NCI-H2227 (cell line): ENCODE results near the gene FBXO41.

Source experiments
- DNase-seq: peaks from one replicate; lab custom pipeline; 2025; ENCODE audit not compliant: unreplicated experiment; lab: John Stamatoyannopoulos, UW

The FBXO41 gene, protein sequence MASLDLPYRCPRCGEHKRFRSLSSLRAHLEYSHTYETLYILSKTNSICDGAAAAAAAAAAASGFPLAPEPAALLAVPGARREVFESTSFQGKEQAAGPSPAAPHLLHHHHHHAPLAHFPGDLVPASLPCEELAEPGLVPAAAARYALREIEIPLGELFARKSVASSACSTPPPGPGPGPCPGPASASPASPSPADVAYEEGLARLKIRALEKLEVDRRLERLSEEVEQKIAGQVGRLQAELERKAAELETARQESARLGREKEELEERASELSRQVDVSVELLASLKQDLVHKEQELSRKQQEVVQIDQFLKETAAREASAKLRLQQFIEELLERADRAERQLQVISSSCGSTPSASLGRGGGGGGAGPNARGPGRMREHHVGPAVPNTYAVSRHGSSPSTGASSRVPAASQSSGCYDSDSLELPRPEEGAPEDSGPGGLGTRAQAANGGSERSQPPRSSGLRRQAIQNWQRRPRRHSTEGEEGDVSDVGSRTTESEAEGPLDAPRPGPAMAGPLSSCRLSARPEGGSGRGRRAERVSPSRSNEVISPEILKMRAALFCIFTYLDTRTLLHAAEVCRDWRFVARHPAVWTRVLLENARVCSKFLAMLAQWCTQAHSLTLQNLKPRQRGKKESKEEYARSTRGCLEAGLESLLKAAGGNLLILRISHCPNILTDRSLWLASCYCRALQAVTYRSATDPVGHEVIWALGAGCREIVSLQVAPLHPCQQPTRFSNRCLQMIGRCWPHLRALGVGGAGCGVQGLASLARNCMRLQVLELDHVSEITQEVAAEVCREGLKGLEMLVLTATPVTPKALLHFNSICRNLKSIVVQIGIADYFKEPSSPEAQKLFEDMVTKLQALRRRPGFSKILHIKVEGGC

DNA sequence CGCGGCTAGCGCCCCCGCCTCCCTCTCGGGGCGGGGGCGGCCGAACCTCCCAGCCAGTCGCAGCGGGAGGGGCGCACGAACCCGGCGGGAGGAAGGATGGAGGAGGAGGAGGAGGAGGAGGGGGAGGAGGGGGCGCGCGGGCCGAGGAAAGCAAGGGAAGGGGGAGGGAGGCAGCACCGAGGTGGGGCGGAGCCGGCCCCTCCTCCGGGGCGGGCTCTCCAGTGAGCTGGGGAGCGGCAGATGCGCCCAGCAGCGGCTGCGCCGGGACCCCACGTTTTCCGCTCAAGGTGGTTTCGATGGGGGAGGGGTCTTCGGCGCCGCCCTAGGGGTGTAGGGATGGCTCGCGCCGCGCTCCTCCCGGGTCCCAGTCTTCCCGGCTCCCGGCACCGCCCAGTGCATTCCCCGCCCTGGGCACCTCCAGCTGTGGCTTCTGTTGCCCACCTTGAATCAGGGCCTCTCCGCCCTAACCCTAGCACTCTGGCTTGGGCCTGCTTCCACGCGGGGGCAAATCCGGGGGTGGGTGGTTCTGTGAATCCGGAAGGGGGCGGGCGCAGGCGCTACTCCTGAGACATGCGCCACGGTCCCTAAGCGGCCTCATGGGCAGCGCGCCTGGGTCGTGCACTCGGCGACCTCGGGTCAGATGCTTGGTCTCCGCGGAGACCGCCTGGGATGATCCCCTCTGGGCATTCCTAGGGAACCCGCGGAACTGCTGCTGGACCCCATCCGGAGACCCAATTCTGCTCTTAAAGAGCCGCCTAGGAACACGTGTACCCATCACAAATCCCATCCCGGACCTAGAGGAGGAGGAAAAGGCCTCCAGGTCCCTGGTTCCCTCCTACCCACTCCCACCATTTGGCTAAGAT is at the start of gene FBXO41:
TSS of gene FBXO41 (minus strand) at position 183 of the 863 bp plus-strand sequence. CDS start 14,848 bp downstream, outside the sequence.
- DNase-seq = peak; percentile 92

DNA sequence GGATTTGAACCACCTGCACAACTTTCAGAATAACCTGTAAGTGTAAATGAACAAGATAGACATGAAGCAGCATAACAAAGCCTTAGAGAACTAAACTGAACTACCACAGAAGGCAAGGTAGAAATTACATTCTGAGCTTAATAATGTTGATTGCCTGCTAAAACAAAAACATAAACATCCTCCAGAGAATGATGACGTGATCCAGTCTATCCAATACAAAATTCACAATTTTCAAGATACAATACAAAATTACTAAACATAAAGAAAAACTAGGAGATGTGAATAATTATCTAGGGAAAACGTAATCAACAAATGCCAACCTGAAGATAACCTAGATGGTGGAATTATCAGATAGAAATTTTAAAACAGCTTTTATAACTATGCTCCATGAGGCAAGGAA is 49.8 kb upstream of the FBXO41 start:
- DNase-seq = no peak

DNA sequence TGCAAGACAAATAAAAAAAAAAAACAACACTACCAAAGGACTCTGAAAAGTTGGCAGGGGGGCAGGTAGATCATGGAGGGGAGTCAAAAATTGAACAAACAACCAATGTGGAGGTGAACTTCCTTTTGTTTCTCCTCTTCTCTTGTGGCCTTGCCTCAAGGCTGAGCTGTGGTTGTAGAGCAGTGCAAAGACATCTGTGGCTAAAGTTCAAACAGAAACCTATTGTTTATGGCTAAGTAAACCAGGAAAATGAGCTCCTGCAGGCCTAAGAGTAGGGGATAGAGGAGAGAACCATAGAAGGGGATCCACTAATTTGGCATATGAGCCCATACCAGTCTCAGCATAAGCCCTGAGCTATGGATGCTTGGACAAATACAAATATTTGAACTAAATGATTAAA is 49.3 kb upstream of the FBXO41 start:
- DNase-seq = no peak

DNA sequence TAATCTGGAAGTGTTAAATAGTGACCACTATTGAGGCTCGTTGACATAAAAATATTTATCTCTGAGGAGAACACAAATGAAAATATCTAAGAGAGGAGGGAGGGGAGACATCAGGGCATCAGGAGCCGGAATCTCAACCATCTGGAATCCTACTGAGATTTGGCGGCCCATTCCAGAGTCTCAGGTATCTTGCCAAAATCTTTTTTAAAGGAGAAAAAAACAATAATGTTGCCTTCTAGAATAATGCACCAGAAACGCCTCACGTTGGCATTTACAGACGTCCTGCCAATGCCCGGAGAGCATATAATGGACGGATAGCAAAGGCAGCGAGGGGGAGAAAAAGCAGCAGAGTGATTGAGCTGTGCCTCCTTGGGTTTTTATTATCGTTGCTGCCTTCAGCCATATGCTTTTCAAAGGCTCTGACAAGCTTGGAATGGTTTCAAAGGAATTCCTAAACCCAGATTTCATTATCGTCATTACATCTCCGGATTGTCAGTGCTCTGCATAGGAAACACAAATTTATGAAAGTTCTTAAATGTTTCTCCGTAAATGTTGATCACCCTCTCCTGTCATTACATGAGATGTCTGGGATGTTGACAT is 39.9 kb upstream of the FBXO41 start:
- DNase-seq = no peak

DNA sequence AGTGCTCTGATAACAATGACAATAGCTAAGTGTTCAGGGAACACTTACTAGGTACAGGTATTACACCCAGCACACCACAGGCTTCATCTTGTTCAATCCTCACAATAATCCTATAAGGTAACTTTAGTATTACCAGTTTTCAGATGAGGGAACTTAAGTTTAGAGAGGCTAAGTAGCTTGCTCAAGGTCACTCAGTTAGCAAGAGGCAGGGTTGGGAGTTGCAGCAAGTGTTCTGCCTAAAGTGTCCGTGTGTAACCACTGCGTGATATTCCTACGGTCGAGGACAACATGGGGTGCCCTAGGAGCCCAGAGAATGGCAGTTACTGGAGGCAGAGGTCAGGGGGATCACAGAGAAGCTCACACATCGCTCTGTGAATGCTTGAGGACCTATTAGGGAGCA is 39.3 kb upstream of the FBXO41 start:
- DNase-seq = no peak

DNA sequence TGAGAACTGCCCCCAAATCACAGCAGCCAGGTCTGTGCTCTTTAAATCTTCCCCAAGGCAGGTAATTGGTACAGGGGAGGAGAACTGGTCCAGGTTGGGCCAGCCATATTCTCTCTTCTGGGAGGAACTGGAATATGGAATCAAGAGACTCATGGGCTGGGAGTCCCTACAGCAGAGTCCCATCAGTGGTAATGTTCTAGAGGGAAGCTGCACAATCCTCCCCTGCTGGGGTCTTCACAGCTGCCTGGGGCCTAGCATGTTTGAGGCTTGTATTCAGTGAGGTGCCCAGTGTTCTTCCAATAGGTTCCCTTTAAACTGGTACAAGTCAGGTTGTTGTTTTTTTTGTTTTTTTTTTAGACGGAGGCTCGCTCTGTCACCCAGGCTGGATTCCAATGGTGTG is 30.2 kb upstream of the FBXO41 start:
- DNase-seq = no peak

DNA sequence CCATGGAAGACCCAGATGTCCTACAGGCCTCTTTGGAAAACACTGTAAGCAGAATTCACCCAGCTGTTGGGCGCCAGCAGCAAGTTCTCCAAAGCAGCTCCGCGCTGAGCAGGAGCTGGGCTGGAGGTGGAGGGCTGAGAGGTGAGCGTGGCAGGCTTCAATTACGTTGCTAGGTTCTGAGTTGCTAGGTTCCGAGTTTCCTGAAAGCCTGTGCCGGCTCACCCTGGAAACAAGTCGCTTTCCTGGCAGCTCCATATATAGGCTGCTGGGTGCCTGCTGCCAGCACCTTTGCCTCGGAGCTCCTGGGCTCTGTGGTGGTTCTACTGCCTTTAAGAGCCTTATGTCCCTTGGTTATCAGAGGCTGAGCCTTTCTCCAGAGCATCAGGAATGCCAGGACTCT is 23.4 kb upstream of the FBXO41 start:
- peak; percentile 78 for DNase-seq

DNA sequence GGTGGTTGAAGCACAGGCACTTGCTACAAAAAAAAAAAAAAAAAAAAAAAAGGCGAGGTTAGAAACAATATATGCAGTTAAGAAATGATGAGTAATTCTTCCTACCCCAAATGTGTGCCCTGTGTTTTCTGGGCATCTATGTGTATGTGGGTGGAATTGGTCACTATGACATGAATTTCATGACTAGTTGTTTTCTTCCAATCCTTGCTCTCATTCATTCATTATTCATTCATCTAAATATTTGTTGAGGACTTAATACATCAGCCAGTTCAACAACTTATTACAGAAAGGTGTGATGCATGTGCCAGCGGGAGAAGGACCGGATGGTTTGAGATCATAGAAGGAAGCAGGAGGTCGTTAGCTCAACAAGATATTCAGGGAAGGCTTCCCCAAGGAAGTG is 17.4 kb upstream of the FBXO41 start:
- DNase-seq = no peak

DNA sequence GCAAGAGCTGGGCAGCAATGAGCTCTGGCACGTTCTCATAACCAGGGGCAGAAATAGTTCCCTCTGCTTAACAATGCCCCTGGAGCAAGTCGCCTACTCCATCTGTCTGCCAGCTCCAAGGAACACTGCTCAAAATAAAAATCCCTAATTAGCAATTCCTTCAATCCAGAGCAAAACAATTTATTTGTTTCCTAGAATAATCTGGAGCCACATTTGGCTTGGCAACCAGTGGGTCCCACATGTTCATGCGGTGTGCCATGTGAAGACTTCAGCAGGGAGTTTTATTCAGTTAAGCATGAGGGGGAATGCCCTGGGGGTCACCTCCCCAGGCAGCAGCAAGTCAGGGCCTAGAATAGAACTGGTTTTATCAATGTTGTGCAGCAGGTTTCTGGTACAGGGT is 16.6 kb upstream of the FBXO41 start:
- no peak for DNase-seq

DNA sequence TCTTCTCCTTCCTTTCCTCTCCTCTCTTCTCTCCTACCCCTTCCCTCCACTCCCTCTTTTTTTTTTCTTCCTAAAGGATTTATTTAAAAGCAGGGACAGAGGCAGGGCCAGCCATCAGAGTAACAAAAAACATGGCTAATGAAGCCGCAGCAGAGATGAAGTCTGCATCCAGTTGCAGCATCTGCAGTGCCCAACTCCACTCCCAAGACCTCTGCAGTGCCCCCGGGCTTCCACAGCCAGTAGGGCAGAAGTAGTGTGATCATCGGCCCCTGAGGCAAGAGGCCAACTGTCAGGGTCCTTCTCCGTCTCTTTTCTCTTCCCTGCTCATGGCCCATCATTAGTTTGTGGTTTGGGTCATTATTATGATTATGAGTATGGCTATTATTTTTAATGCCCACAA is 13.3 kb upstream of the FBXO41 start:
- DNase-seq = peak; percentile 70

DNA sequence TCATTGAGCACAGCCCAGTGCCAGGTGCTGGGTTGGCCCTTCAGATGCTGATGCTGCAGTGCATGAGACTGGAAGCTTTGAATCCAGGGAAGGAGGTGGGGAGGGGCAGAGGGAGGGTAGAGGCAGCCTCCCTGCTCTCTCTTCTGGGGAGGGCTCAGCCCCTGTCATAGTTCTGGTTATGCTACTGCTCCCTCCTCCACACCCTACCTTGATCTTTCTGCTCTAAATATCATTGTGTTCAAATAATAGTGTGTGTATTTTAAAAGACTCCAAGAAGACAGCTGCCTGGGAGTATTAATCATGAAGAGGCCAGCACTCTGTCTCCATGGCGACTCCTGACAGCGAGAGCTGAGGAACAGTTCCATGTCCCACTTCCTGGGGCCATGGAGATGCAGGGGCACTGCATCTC is 12.9 kb upstream of the FBXO41 start:
- peak; percentile 88 for DNase-seq

DNA sequence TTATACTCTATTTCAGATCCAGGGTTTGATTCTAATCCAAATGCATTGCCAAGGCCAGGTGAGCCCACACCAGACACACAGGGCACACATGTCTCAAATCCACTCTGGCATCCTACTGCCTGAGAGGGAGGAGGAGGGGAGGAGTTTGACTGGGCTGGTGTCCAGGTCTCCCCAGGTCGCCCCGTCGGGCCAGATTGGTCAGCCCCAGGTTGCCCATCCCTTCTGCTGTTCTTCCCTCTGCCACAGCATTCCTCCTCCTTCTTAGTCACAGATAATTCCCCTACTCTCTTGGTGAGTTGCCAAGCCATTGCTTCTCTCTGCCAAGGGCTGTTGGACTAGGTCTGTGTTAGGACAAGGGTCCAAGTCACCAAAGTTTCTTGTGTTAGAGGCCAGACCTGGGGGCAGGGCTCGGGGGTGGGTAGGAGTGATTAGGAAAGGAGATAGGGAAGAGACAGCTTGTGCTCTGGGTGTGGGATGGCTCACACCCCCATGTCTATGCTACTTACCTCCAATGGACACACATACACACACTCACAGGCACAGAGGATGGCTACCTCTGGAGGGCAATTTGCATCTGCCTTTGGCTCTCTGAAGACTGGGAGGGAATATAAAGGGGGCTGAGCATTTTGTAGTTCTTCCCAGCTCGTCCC is 11.6 kb upstream of the FBXO41 start:
- no peak for DNase-seq

DNA sequence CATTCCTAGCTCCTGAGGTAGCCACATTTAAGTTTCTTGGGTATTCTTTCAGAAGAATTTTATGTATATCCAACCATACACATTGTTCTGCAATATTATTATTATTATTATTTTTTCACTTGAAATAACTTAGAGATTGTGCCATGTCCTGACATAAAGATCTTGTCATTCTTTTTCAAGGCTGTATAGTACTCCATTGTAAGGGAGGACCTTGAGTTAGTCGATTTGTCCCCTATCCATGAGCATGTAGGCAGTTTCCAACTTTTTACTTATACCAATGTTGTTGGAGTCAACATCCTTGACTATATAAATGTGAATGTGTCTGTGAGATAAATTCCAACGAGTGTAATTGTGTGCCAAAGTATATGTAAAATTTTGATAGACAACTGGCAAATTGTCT is 10.0 kb upstream of the FBXO41 start:
- DNase-seq = no peak

DNA sequence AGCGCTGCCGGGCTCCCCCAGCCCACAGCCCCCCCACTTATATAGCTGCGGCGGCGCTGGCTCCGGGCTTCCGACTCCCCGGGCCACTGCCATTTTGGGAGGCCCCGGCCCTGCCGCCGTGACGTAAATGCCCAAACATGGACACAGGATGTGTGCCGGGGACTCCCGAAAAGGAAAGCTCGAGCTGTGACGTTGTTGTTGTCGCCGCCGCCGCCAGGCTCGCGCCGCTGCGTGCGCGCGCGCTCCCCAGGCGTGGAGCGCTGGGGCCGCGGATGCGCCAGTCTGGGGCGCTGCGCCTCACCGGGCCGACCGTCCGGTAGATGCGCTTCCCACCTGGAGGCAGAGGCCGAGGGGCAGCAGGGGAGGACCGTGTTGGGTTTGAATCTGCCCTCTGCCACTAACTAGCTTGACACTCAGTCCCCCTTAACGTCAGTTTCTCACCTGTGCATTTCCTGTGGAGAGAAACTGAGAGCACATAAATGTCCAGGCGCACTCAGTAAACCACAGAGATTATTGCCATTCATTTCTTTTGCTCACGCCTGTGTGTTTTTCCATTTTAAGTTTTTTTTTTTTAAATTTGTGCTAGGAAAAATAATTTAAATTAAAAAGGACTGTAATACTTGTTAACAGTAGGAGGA is 9.4 kb upstream of the FBXO41 start, which contains the start of gene EGR4:
TSS of gene EGR4 (minus strand) at position 15 of the 638 bp plus-strand sequence. CDS start 231 bp downstream, outside the sequence.
- DNase-seq = peak; percentile 94

DNA sequence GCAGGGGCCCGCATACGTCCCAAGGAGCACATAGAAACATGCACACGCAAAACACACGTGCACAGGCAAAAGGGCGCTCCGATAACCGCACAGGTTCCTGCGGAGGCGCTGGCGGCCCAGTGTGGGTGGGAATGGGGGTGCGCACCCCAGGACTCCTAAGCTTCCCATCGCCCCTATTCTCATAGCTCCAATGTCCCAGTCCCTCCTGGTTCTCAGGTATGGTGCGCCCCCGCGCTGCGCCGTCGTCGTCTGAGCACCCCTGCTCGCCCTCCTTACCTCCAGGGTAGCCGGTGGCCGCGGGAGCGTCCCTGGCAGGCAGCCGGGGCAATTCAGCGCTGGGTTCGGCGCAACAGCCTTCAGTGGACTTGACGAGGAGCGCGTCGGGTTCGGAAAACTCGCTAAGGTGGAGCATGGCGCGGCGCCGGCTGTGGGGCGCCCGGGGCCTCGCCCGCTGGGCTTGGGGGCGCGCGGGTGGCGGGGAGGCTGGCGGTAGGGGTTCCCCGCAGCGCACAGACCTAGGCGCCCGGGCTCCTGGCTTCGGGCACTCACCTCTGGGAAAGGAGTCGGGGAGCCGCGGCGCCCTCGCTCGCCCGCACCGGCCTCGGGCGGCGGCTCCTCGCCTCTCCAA is 8.7 kb upstream of the FBXO41 start:
- DNase-seq = peak; percentile 43

DNA sequence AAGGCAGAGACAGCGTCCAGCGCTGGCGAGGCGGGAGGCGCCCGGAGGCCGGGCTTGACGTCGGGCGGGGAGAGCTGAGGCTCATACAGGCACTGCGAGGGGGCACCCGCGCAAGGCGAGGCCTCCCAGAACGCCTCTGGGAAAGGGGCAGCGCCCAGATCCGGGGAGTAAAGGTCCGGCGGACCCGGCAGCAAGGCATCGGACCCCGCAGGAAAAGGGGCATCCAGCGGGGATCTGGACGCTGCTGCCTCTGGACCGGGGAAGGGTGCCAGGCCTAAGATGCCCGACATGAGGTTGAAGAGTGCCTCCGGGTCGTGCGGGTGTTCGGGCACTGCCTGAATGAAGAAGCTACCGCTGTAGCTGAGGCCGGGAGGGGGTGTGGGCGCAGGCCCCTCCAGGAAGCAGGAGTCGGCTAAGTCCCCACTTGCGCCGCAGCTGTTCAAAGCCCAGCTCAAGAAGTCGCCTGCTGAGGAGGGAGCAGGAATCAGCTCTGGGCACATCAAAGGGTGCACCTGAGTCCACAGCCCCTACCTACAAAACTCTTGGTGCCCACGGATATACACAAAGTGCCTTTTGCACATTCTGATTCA is 8.1 kb upstream of the FBXO41 start:
- DNase-seq = peak; percentile 63

DNA sequence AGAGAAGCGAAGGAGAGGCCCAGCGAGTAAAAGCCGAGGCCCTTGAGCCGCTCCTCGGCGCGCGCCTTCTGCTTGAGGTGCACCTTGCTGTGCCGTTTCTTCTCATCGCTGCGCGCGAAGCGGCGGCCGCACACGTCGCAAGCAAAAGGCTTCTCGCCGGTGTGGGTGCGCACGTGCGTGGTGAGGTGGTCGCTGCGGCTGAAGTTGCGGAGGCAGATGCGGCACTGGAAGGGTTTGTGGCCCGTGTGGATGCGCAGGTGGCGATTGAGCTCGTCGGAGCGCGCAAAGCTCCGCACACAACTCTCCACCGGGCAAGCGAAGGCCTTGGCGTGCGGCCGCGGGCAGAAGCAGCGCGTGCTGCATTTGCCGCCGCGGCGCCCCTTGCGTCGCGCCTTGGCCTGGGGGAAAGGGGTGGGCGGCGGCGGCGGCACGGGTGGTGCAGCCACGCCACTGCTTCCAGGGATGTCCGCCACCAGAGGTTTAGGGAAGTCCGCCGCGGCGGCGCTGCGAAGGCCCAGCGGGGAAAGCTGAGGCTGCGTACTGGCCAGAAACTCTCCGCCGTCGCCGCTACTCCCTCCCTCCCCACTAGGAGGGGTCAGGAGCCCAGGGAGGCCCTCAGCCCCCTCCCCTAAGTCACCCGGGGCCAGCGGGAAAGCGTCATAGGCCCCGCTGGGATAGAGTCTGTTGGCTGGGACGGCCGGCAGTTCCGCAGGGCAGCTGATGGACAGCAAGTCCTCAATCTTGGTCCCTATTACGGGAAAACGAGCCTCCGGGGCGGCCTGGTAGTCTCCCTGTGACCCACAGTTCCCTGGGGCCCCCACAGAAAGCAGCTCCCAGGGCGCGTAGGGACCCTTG is 7.4 kb upstream of the FBXO41 start:
- DNase-seq = peak; percentile 78

DNA sequence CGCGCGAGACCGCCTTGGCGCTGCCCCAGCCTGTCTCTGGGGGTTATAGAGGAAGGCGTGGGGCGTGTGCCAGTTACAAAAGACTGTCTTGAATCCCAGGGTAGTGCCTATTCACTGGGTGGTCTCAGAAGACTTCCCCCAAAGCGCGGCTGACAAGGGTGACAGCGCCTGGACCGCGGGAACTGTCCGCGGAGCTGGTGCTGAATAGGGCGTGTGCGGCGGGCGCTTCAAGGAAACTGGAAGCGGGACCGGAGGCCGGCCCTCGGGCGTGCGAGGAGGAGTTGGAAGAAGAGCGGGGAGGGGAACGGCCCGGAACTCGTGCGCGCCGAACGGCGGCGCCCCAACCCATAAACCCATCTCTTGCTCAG is 6.8 kb upstream of the FBXO41 start:
- peak; percentile 63 for DNase-seq
